GM12874 (cell line): ENCODE results near the gene OSER1.

Experiments
- TF ChIP-seq, protein P1 (sequence below): IDR thresholded peaks from 2 replicates; pipeline ENCODE4 v1.5.1; 2011; ENCODE audit warnings: low read depth, mild to moderate bottlenecking, control low read depth, low read length, moderate library complexity; ENCODE audit not compliant: insufficient read depth

OSER1 gene

DNA sequence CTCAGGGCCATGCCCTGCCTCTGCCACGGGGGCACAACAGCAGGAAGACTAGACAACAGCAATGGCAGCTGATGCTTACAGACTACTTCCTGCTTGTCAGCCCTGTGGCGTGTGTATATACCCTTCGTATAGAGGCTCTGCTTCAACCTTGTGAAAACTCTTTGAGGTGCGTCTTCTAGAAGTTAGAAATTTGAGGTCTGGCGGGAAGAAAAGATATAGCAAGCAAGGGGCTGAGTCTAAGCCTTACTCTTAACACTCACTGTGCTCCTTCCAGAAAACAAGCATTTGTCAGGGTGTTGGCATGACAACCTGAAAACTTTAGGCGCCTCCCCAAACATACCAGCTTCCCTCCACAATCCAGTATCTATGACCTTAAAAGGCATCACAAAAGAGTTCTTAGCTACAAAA, 56.9 kb downstream of the OSER1 start:
- TF ChIP-seq, protein P1, sequence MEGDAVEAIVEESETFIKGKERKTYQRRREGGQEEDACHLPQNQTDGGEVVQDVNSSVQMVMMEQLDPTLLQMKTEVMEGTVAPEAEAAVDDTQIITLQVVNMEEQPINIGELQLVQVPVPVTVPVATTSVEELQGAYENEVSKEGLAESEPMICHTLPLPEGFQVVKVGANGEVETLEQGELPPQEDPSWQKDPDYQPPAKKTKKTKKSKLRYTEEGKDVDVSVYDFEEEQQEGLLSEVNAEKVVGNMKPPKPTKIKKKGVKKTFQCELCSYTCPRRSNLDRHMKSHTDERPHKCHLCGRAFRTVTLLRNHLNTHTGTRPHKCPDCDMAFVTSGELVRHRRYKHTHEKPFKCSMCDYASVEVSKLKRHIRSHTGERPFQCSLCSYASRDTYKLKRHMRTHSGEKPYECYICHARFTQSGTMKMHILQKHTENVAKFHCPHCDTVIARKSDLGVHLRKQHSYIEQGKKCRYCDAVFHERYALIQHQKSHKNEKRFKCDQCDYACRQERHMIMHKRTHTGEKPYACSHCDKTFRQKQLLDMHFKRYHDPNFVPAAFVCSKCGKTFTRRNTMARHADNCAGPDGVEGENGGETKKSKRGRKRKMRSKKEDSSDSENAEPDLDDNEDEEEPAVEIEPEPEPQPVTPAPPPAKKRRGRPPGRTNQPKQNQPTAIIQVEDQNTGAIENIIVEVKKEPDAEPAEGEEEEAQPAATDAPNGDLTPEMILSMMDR, result no peak

DNA sequence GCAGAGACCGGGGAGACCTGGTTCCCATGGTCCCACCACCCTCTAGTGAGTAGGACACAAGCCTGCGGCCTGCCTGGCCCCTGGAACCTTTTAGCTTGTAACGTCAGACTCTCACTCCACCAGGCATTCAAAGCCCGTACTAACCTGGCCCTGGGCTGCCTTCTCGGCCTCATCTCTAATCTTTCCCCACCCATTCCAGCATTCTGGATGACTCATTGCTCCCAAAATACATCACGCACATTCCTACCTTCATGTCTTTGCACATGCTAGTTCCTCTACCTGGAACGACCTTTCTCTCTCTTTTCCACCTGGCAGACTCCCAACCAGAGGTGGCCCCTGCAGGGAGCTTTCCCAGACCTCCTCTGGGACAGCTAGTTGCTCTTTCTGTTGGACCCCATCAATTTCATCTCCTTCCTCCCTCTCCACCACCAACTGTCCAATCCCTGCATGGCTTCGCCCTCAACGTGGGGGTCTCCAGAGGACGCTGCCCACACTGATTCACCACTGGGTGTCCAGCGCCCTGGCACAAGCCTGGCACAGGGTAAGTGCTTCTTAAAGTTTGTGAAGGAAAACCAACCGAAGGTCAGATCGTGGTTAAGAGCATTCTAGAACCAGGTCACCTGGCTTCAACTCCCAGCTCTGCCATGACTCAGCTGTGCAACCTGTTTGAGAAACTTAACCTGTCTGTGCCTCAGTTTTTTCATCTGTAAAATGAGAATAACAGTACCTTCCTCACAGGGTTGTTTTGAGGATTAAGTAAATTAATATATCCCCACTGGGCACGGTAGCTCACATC, 58.8 kb downstream of the OSER1 start:
- TF ChIP-seq, protein P1, result no peak

DNA sequence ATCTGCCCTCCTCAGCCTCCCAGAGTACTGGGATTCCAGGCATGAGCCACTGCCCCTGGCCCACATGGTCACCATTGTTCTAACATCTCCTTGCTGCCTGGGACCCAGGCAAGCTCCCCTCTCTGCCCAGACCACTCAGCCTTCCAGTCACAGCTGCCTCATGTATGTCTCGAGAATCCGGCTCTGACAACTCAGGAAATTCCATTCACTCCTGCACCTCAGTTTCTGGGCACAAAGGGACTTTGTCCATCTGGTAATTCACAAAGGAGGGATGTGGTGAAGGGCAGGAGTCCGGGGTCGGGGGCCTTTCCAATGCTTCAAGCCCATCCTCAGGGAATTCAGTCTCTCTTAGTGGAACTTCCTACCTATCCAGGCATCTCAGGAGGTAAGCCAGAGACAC, 64.3 kb downstream of the OSER1 start:
- TF ChIP-seq, protein P1, result no peak
